OCI-LY7 (cell line): Measurements from ENCODE around the gene ZNF581. TPM values are rescaled to one million over a fixed set of nuclear protein-coding genes. Genes with fewer than 3 reads are reported as not detected.

Experiments
- BruUV-seq: library from RNA; stranded (reverse); fragments of 400-500 nt; replicated peaks from 2 replicates; lab custom pipeline; 2021; lab: Mats Ljungman, UMichigan
- CTCF ChIA-PET: fragments of 300-600 bp; sonication (Branson Sonifier 250); formaldehyde crosslinking; loops from one replicate; lab custom pipeline; 2022; ENCODE audit warnings: antibody characterized with exemption; ENCODE audit not compliant: unreplicated experiment; lab: Charles Lee
- POLR2A ChIA-PET: fragments of 300-600 bp; sonication (Branson Sonifier 250); formaldehyde crosslinking; loops from one replicate; lab custom pipeline; 2022; ENCODE audit warnings: antibody characterized with exemption; lab: Charles Lee
- DNase-seq: peaks from one replicate; pipeline ENCODE4 v3.0.0-alpha.2; 2015; ENCODE audit warnings: low spot score
- H2AFZ ChIP-seq: fragments of 200-600 bp; sonication (generic), shearing (Covaris generic); 2 replicates; pipeline ENCODE4 v1.6.1; 2014; ENCODE audit warnings: mild to moderate bottlenecking, antibody characterized with exemption, low read length, moderate library complexity
- H3K27ac ChIP-seq: fragments of 200-600 bp; sonication (generic); 2 replicates; pipeline ENCODE4 v1.5.1; 2014; ENCODE audit warnings: mixed run types, low read depth, mild to moderate bottlenecking, moderate library complexity, low read length, inconsistent platforms; ENCODE audit not compliant: poor library complexity, severe bottlenecking
- H3K36me3 ChIP-seq: fragments of 200-600 bp; sonication (generic); 2 replicates; pipeline ENCODE4 v1.6.1; 2014; ENCODE audit warnings: mild to moderate bottlenecking, antibody characterized with exemption, low read length, moderate library complexity, mixed read lengths; ENCODE audit not compliant: insufficient read depth
- H3K4me1 ChIP-seq: fragments of 200-600 bp; sonication (generic); 2 replicates; pipeline ENCODE4 v1.5.1; 2014; ENCODE audit warnings: mild to moderate bottlenecking, low read length; ENCODE audit not compliant: insufficient read depth, poor library complexity, severe bottlenecking
- H3K4me2 ChIP-seq: fragments of 200-600 bp; sonication (generic); 2 replicates; pipeline ENCODE4 v1.6.1; 2014; ENCODE audit warnings: mild to moderate bottlenecking, low read length
- H3K4me3 ChIP-seq: fragments of 200-600 bp; sonication (generic); 2 replicates; pipeline ENCODE4 v1.5.1; 2014; ENCODE audit warnings: mild to moderate bottlenecking, low read depth, low read length; ENCODE audit not compliant: poor library complexity, severe bottlenecking
- H3K79me2 ChIP-seq: fragments of 200-600 bp; sonication (generic); 2 replicates; pipeline ENCODE4 v1.6.1; 2016; ENCODE audit warnings: low read depth, mild to moderate bottlenecking, low read length, moderate library complexity, mixed read lengths; ENCODE audit not compliant: insufficient read depth
- H3K9me2 ChIP-seq: fragments of 200-600 bp; sonication (generic); 2 replicates; pipeline ENCODE4 v1.6.1; 2016; ENCODE audit warnings: mild to moderate bottlenecking, low read length, mixed read lengths; ENCODE audit not compliant: insufficient read depth
- H3K9me3 ChIP-seq: fragments of 200-600 bp; sonication (generic); 2 replicates; pipeline ENCODE4 v1.6.1; 2014; ENCODE audit warnings: mild to moderate bottlenecking, mixed run types, low read length, mixed read lengths
- H4K20me1 ChIP-seq: fragments of 200-600 bp; sonication (generic); 2 replicates; pipeline ENCODE4 v1.6.1; 2014; ENCODE audit warnings: mild to moderate bottlenecking, antibody characterized with exemption, low read length, moderate library complexity, mixed read lengths; ENCODE audit not compliant: insufficient read depth
- EZH2phosphoT487 ChIP-seq: fragments of 200-600 bp; sonication (generic); IDR thresholded peaks from 2 replicates; pipeline ENCODE4 v1.6.1; 2018; ENCODE audit warnings: low read depth, borderline replicate concordance, mild to moderate bottlenecking, mixed run types, antibody characterized with exemption, low read length, moderate library complexity, mixed read lengths
- intact Hi-C: fragments of 100-400 bp; cut with micrococcal nuclease; formaldehyde crosslinking; loops from one replicate; pipeline ENCODE4 v1.10.0; 2022; ENCODE audit not compliant: unreplicated experiment
- total RNA-seq, 2 experiments: library from RNA; depleted of rRNA in 1 of 2; stranded (reverse); fragments of >200 nt in 1 of 2; shearing (Covaris generic) in 1 of 2; gene quantifications; 2 replicates each; pipeline ENCODE4 v1.2.3, GENCODE V29; 2014 to 2022
- TF ChIP-seq, protein P1 (sequence below): fragments of 200-600 bp; sonication (generic); conservative IDR thresholded peaks from 2 replicates; pipeline ENCODE4 v1.5.1; 2014; ENCODE audit warnings: mild to moderate bottlenecking, antibody characterized with exemption, low read length, moderate library complexity, mixed read lengths

ZNF581 gene
- total RNA-seq, 2 experiments from 2014 or later = 39.7 to 44.5 TPM

DNA sequence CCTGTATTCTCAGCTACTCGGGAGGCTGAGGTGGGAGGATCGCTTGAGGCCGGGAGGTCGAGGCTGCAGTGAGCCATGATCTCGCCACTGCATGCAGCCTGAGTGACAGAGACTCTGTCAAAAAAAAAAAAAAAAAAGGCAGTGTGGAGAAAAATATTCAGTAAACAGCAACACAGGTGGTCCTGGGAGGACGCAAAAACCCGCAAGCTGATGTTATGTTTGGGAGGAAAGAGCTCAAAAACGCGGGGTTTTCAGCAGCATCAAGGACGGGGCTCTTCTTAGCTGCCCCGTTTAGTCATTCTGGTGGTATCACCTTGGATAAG lies 18.5 kb upstream of the ZNF581 start:
- H4K20me1 ChIP-seq = no peaks in the 10 kb centered on the region
- H2AFZ ChIP-seq = peak overlapping the region; percentile 46; the same call in 1 of the 2 replicates
- no TSS peak for BruUV-seq
- no peak for DNase-seq
- peak overlapping the region; percentile 67 for H3K4me3 ChIP-seq
- H3K9me3 ChIP-seq = no peaks in the 10 kb centered on the region
- intact Hi-C loops = no loop called here
- no peaks in the 10 kb centered on the region for H3K9me2 ChIP-seq
- H3K27ac ChIP-seq = no peak overlapping the region
- peaks cover 8% of the 10 kb centered on the region; the same call in 1 of the 2 replicates for H3K36me3 ChIP-seq
- ChIA-PET POLR2A (interaction anchor here (0.5 to 1.3 kb wide), 14 partner anchors 8 to 690 kb away, joined by 3 to 15 read pairs (median 4); partner anchors contain the start of genes FIZ1, U2AF2 and ZSCAN5A), CTCF (interaction anchor here (0.7 kb wide), 1 partner anchor 38 kb away, joined by 3 read pairs; no protein-coding TSS in a partner anchor)
- TF ChIP-seq EZH2phosphoT487 = no peak
- TF ChIP-seq, protein P1, sequence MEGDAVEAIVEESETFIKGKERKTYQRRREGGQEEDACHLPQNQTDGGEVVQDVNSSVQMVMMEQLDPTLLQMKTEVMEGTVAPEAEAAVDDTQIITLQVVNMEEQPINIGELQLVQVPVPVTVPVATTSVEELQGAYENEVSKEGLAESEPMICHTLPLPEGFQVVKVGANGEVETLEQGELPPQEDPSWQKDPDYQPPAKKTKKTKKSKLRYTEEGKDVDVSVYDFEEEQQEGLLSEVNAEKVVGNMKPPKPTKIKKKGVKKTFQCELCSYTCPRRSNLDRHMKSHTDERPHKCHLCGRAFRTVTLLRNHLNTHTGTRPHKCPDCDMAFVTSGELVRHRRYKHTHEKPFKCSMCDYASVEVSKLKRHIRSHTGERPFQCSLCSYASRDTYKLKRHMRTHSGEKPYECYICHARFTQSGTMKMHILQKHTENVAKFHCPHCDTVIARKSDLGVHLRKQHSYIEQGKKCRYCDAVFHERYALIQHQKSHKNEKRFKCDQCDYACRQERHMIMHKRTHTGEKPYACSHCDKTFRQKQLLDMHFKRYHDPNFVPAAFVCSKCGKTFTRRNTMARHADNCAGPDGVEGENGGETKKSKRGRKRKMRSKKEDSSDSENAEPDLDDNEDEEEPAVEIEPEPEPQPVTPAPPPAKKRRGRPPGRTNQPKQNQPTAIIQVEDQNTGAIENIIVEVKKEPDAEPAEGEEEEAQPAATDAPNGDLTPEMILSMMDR = no peak
- H3K79me2 ChIP-seq = no peaks in the 10 kb centered on the region
- peak overlapping the region; percentile 91 for H3K4me2 ChIP-seq
- peaks cover 11% of the 10 kb centered on the region for H3K4me1 ChIP-seq

DNA sequence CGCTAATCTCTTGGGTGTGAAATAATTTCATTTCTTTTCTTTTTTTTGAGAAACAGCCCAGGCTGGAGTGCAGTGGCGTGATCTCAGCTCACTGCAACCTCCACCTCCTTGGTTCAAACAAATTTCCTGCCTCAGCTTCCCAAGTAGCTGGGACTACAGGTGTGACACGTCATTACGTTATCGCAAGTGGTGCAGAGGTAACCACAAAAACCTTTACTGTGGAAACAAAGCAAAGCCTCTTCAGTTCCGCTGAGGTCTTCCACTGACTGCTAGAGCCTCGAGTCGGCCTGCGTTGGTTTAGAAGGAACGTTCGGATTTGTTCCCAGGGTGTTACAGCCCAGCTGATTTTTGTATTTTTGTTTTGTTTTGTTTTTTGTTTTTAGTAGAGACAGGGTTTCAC lies 17.1 kb upstream of the ZNF581 start:
- BruUV-seq = no TSS peak
- H3K4me3 ChIP-seq = no peak overlapping the region
- intact Hi-C loops = no loop called here
- ChIA-PET POLR2A (no interaction called here), CTCF (interaction anchor here (0.9 kb wide), 1 partner anchor 20 kb away, joined by 3 read pairs; no protein-coding TSS in a partner anchor)
- H4K20me1 ChIP-seq = no peaks in the 10 kb centered on the region
- TF ChIP-seq, protein P1 = no peak
- no peak for TF ChIP-seq EZH2phosphoT487
- H3K36me3 ChIP-seq = no peaks in the 10 kb centered on the region
- H3K27ac ChIP-seq = no peak overlapping the region
- no peaks in the 10 kb centered on the region for H3K79me2 ChIP-seq
- no peaks in the 10 kb centered on the region for H3K9me3 ChIP-seq
- DNase-seq = no peak
- no peaks in the 10 kb centered on the region for H3K9me2 ChIP-seq
- H3K4me2 ChIP-seq = no peak overlapping the region
- no peak overlapping the region for H2AFZ ChIP-seq
- H3K4me1 ChIP-seq = peaks cover 11% of the 10 kb centered on the region

DNA sequence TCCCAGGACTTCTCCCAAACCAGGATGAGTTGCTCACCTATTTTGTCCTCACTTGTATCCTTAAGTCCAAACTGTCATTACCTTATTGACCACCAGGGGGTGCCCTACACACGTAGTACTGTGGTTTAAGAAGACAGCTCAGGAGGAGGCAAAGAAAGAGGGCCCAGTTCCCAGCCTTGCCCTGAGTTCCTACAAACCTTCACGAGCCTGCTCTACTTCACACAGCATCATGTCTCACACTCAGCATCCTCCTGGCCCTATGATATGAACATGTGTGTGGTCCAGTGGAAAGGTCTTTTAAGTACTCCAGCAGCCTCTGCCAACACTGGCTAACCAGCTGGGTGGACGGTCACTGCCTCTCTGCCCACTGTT lies 11.0 kb upstream of the ZNF581 start:
- intact Hi-C loops = no loop called here
- ChIA-PET POLR2A (interaction anchor here (0.6 kb wide), 2 partner anchors 69 to 397 kb away, joined by 3 to 5 read pairs; no protein-coding TSS in a partner anchor), CTCF (interaction anchor here (0.7 to 1.6 kb wide), 2 partner anchors 15 to 22 kb away, joined by 3 read pairs; partner anchors contain the start of gene U2AF2)
- peaks cover 34% of the 10 kb centered on the region for H3K4me1 ChIP-seq
- no peaks in the 10 kb centered on the region for H3K36me3 ChIP-seq
- H3K4me3 ChIP-seq = no peak overlapping the region
- no peaks in the 10 kb centered on the region for H4K20me1 ChIP-seq
- H3K27ac ChIP-seq = no peak overlapping the region
- no peak for TF ChIP-seq EZH2phosphoT487
- TF ChIP-seq, protein P1 = peak; percentile 91
- no TSS peak for BruUV-seq
- H2AFZ ChIP-seq = no peak overlapping the region
- peak overlapping the region; percentile 30; the same call in 1 of the 2 replicates for H3K4me2 ChIP-seq
- no peaks in the 10 kb centered on the region for H3K9me2 ChIP-seq
- peak; percentile 96 for DNase-seq
- H3K9me3 ChIP-seq = no peaks in the 10 kb centered on the region
- H3K79me2 ChIP-seq = peaks cover 26% of the 10 kb centered on the region
